Sigmoid colon (tissue), 7 donors: ENCODE measurements around the gene CD180. TPM values are rescaled to one million over a fixed set of nuclear protein-coding genes. Genes with fewer than 3 reads are reported as not detected.

Experiments used
- DNase-seq: peaks from one replicate; pipeline ENCODE4 v3.0.0-alpha.2; 2019
- H3K27ac ChIP-seq, 4 donors: fragments of 200-600 bp; sonication (generic); one replicate each; pipeline ENCODE4 v1.5.1; 2016 to 2019; ENCODE audit warnings: mild to moderate bottlenecking in 1 of 4
- H3K27me3 ChIP-seq, 3 donors: fragments of 200-600 bp; sonication (generic); one replicate each; pipeline ENCODE4 v1.5.1; 2019; ENCODE audit warnings: mild to moderate bottlenecking in 1 of 3
- H3K36me3 ChIP-seq, 4 donors: fragments of 200-600 bp; sonication (generic); one replicate each; pipeline ENCODE4 v1.5.1; 2016 to 2019
- H3K4me1 ChIP-seq, 4 donors: fragments of 200-600 bp; sonication (generic); one replicate each; pipeline ENCODE4 v1.5.1; 2017 to 2019
- H3K4me3 ChIP-seq, 4 donors: fragments of 200-600 bp; sonication (generic); one replicate each; pipeline ENCODE4 v1.5.1; 2017 to 2019; ENCODE audit warnings: mild to moderate bottlenecking in 2 of 4, moderate library complexity in 1 of 4
- H3K9me3 ChIP-seq, 4 donors: fragments of 200-600 bp in 3 of 4; sonication (generic) in 3 of 4; one replicate each; pipeline versions ENCODE4 v1.5.1 to v1.6.1; 2013 to 2019
- EP300 ChIP-seq, 4 donors: sonication (generic); formaldehyde crosslinking; IDR thresholded peaks; one replicate each; pipeline ENCODE4 v1.6.1; 2017; ENCODE audit warnings: antibody characterized with exemption in 4 of 4
- POLR2A ChIP-seq, 2 donors: fragments of 450-650 bp; IDR thresholded peaks; one replicate each; pipeline ENCODE4 v1.6.1; 2016; ENCODE audit warnings: antibody characterized with exemption in 2 of 2, mild to moderate bottlenecking in 2 of 2, moderate library complexity in 2 of 2
- POLR2AphosphoS5 ChIP-seq, 4 donors: sonication (generic); formaldehyde crosslinking; IDR thresholded peaks; one replicate each; pipeline ENCODE4 v1.6.1; 2017; ENCODE audit warnings: antibody characterized with exemption in 4 of 4
- WGBS, 2 donors: extraction: QIAGEN DNeasy Blood & Tissue Kit; methylation state at CpG; one replicate each; pipeline ENCODE4 v1.1.7; 2013; 5-methylcytosine and 5-hydroxymethylcytosine counted together
- intact Hi-C: fragments of 100-400 bp; cut with DNase I; formaldehyde crosslinking; loops from one replicate; pipeline ENCODE4 v1.15.1; 2023
- polyA plus RNA-seq, 3 donors: library from polyadenylated mRNA; stranded (reverse); fragments of 200-250 nt; gene quantifications; one replicate each; pipeline ENCODE4 v1.2.3, GENCODE V29; 2013
- total RNA-seq, 4 donors: library from RNA; depleted of rRNA; stranded (reverse); fragments of >200 nt; gene quantifications; one replicate each; pipeline ENCODE4 v1.1.0, GENCODE V29; 2016
- TF ChIP-seq, protein P1 (sequence below), 4 experiments: fragments of 450-650 bp in 3 of 4; fragments of 200-600 bp in 1 of 4; IDR thresholded peaks; one replicate each; pipeline ENCODE4 v1.5.1; 2016 to 2019; ENCODE audit warnings: antibody characterized with exemption in 4 of 4, mild to moderate bottlenecking in 3 of 4, moderate library complexity in 2 of 4
- donor health status: healthy with polysubstance abuse.
- donor health status: Bipolar disorder and iron deficiency.
- donor health status: healthy.

The CD180 gene
- total and polyA plus RNA-seq, 7 donors = 0.55 to 3.5 (median 0.99) TPM

- DNase-seq = no peak
These were observed 8.2 kb upstream of the CD180 start for GRCh38 chr5:67204821-67205220.

GRCh38 chr5:67203701-67204074 is 7.1 kb upstream of the CD180 start:
- DNase-seq = no peak
- intact Hi-C loops = no loop called here
- Histone ChIP-seq H3K27ac (no peak overlapping the region), H3K9me3 (peaks cover 0 to 3% (median 0%) of the 10 kb centered on the region in 4 donors), H3K36me3 (no peaks in the 10 kb centered on the region), H3K4me3 (no peak overlapping the region), H3K27me3 (no peaks in the 10 kb centered on the region), H3K4me1 (peaks cover 0 to 6% (median 2%) of the 10 kb centered on the region in 4 donors)
- TF ChIP-seq EP300 (IDR thresholded peaks at IDR 0.05) (no peak), POLR2A (IDR thresholded peaks at IDR 0.05) (no peak), POLR2AphosphoS5 (IDR thresholded peaks at IDR 0.05) (no peak)
- TF ChIP-seq, protein P1, sequence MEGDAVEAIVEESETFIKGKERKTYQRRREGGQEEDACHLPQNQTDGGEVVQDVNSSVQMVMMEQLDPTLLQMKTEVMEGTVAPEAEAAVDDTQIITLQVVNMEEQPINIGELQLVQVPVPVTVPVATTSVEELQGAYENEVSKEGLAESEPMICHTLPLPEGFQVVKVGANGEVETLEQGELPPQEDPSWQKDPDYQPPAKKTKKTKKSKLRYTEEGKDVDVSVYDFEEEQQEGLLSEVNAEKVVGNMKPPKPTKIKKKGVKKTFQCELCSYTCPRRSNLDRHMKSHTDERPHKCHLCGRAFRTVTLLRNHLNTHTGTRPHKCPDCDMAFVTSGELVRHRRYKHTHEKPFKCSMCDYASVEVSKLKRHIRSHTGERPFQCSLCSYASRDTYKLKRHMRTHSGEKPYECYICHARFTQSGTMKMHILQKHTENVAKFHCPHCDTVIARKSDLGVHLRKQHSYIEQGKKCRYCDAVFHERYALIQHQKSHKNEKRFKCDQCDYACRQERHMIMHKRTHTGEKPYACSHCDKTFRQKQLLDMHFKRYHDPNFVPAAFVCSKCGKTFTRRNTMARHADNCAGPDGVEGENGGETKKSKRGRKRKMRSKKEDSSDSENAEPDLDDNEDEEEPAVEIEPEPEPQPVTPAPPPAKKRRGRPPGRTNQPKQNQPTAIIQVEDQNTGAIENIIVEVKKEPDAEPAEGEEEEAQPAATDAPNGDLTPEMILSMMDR (IDR thresholded peaks at IDR 0.05) = no peak
- WGBS, 2 donors = 24 to 45% methylated on average over 2 of the region's 2 CpGs

More at GRCh38 chr5:67204821-67205220, 8.2 kb upstream of the CD180 start:
- peaks cover 0 to 10% (median 5%) of the 10 kb centered on the region in 4 donors for H3K4me1 ChIP-seq
- no peaks in the 10 kb centered on the region for H3K36me3 ChIP-seq
- TF ChIP-seq POLR2A (IDR thresholded peaks at IDR 0.05) (no peak), EP300 (IDR thresholded peaks at IDR 0.05) (no peak)
- WGBS, 2 donors = 59 to 62% methylated on average over 5 of the region's 5 CpGs
- intact Hi-C loops = loop anchor here (5.0 kb wide), 3 partner anchors 218 to 898 kb away; no protein-coding TSS in a partner anchor
- peaks cover 0 to 3% (median 0%) of the 10 kb centered on the region in 4 donors for H3K9me3 ChIP-seq
- H3K27me3 ChIP-seq = no peaks in the 10 kb centered on the region
- H3K27ac ChIP-seq = no peak overlapping the region
- H3K4me3 ChIP-seq = no peak overlapping the region

DNA sequence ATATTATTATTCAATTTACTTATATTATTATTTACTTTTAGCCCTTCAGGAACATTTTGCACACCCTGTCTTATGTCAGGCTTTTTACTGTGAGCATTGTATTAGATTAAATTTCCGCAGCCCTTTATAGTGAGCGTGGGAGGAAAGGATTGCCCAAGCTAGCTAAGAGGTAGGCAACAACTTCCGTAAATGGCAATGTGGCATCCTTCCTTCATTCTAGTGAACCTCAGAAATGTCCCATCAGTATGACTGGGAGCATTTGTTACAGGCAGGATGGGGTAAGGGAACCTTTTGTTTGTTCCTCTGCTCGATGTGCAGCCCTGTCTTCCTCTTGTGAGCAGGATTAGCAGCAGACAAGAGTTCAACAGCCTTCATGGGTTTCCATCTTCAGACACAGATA is 6.2 kb upstream of the CD180 start:
- Histone ChIP-seq H3K9me3 (peaks cover 0 to 3% (median 0%) of the 10 kb centered on the region in 4 donors), H3K4me3 (no peak overlapping the region), H3K27me3 (no peaks in the 10 kb centered on the region), H3K36me3 (no peaks in the 10 kb centered on the region), H3K4me1 (peaks cover 0 to 6% (median 2%) of the 10 kb centered on the region in 4 donors), H3K27ac (no peak overlapping the region)
- WGBS, 2 donors = 60 to 91% methylated on average over 4 of the region's 4 CpGs
- TF ChIP-seq POLR2AphosphoS5 (IDR thresholded peaks at IDR 0.05) = no peak
- no peak for TF ChIP-seq POLR2A (IDR thresholded peaks at IDR 0.05)
- no peak for TF ChIP-seq EP300 (IDR thresholded peaks at IDR 0.05)
- TF ChIP-seq, protein P1 (IDR thresholded peaks at IDR 0.05) = no peak
- intact Hi-C loops = no loop called here
- no peak for DNase-seq

DNA sequence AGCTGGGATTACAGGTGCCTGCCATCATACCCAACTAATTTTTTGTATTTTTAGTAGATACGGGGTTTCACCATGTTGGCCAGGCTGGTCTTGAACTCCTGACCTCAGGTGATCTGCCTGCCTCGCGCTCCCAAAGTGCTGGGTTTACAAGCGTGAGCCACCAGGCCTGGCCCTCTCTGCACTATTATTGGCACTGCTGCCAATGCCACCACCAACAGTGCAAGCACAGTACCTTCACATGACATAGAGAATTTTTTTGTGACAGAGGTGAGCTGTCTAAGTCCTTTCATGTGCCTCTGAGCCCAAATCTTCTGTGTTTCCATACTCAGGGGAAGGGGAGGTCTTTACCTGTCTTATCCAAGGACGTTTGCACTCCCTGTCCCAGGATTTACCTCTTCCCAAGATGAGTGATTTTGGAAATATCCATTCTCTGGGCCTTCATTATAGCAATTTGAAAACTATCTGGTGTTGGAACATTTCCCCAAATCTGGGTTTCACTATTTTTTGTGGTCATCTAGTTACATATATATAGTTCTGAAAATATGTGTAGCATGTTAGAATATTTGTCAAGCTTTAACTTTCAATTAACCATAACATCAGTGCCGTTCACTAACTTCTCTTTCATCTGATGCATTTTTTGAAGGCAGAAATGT is 5.4 kb upstream of the CD180 start:
- H3K4me3 ChIP-seq = no peak overlapping the region
- DNase-seq = no peak
- no peak overlapping the region for H3K27ac ChIP-seq
- H3K4me1 ChIP-seq = peaks cover 0 to 6% (median 2%) of the 10 kb centered on the region in 4 donors
- TF ChIP-seq POLR2A (IDR thresholded peaks at IDR 0.05) (no peak), POLR2AphosphoS5 (IDR thresholded peaks at IDR 0.05) (no peak), EP300 (IDR thresholded peaks at IDR 0.05) (no peak)
- TF ChIP-seq, protein P1 (IDR thresholded peaks at IDR 0.05) = no peak
- H3K36me3 ChIP-seq = no peaks in the 10 kb centered on the region
- intact Hi-C loops = no loop called here
- peaks cover 0 to 3% (median 0%) of the 10 kb centered on the region in 4 donors for H3K9me3 ChIP-seq
- no peaks in the 10 kb centered on the region for H3K27me3 ChIP-seq
- 72 to 84% methylated on average over 6 of the region's 6 CpGs for WGBS, 2 donors

- no peak overlapping the region for H3K27ac ChIP-seq
- H3K27me3 ChIP-seq = no peaks in the 10 kb centered on the region
- TF ChIP-seq POLR2AphosphoS5 (IDR thresholded peaks at IDR 0.05) = no peak
- TF ChIP-seq EP300 (IDR thresholded peaks at IDR 0.05) = no peak
- TF ChIP-seq POLR2A (IDR thresholded peaks at IDR 0.05) = no peak
- TF ChIP-seq, protein P1 (IDR thresholded peaks at IDR 0.05) = no peak
- intact Hi-C loops = no loop called here
- H3K36me3 ChIP-seq = no peaks in the 10 kb centered on the region
- no peak overlapping the region for H3K4me3 ChIP-seq
- peaks cover 0 to 3% (median 0%) of the 10 kb centered on the region in 4 donors for H3K9me3 ChIP-seq
- H3K4me1 ChIP-seq = peaks cover 0 to 6% (median 2%) of the 10 kb centered on the region in 4 donors
- WGBS, 2 donors = 94 to 100% methylated on average over 2 of the region's 2 CpGs
- DNase-seq = no peak
These were observed 4.4 kb upstream of the CD180 start for GRCh38 chr5:67200809-67201562.
